NB4 (cell line): ENCODE measurements around the gene TUBGCP5.

ENCODE experiments used
- CTCF ChIP-seq: IDR thresholded peaks from one replicate; pipeline ENCODE4 v1.5.1; 2012; ENCODE audit warnings: low read depth, low read length
- POLR2A ChIP-seq: IDR thresholded peaks from 2 replicates; pipeline ENCODE4 v1.6.1; 2011; ENCODE audit warnings: mild to moderate bottlenecking; ENCODE audit not compliant: insufficient read length; ENCODE audit errors: extremely low read depth

DNA sequence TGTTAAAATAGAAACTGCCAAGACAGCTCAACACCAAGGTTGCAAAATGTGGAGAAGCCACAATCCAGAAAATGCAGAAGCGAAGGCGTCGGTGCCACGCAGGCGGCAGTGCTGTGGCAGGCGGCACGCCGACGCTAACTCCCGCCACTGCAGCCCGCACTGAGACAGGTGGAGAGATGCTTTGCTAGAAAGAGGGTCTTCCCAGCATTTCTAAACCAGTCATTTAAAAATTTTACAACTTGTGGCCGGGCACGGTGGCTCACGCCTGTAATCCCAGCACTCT is 82.5 kb downstream of the TUBGCP5 start:
- TF ChIP-seq CTCF (no peak), POLR2A (no peak)
